ENCODE measurements around the gene DMRTC2.
A peak's percentile ranks its signal among the peaks of the same experiment; 100 is the strongest.
"Not testable (repeated sequence)": the region's sequence is repeated elsewhere in the genome, so short reads cannot be mapped to it uniquely, and the experiment has no call there.

DMRTC2 gene

DNA sequence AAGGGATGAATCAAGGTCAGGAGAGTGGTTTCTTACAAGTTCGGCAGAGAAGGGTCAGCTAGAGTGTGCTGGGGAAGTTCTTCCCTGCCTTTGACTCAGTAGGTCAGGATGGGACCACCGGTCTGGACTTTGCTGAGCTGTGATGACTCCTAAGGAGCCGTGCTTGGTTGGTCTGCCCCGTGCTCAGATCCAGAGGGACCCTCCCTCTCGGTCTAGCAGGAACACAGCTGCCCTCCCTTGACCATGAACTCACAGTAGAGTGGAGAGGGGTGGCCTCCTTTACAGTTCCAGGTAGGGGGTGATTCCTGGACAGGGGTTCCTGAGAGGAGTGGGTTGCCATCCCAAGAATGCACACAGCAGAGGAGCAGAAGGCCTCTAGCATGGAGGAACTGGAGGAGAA, 19.5 kb downstream of the DMRTC2 start:
- H3K27ac ChIP-seq (ENCODE audit: low read depth, low read length) = no peak overlapping the region
- H3K36me3 ChIP-seq (ENCODE audit: control insufficient read depth, insufficient read depth, low read length) = peaks cover 38% of the 10 kb centered on the region
- H3K9ac ChIP-seq (ENCODE audit: low read length) = no peak overlapping the region
- H3K27me3 ChIP-seq (ENCODE audit: control insufficient read depth, insufficient read depth, low read length) = no peaks in the 10 kb centered on the region
- peaks cover 10% of the 10 kb centered on the region for H3K4me1 ChIP-seq (ENCODE audit: control insufficient read depth, insufficient read depth, low read length)
- H3K4me3 ChIP-seq (ENCODE audit: low read length) = no peak overlapping the region

DNA sequence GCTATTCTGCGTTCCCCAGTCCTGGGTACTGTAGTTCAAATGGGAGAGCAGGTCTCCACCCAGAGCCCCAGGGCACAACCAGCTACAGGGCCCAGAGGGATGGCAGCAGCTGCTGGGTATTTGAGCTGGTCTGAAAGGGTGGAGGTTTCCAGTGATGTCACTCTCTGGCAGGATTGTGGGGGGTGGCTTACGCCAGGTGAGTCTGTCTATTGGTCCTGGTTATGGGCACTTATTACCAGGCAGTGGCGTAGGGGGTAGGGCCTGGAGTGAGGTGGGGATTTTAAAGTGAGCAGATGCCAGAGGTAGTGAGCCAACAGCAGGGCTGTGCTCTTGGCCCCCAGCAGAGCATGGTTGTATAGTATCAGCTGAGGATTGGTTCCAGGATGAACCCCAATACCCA, 21.4 kb downstream of the DMRTC2 start:
- Histone ChIP-seq H3K9ac (ENCODE audit: low read length) (no peak overlapping the region), H3K4me1 (ENCODE audit: control insufficient read depth, insufficient read depth, low read length) (peaks cover 2% of the 10 kb centered on the region), H3K4me3 (ENCODE audit: low read length) (no peak overlapping the region), H3K27ac (ENCODE audit: low read depth, low read length) (no peak overlapping the region), H3K36me3 (ENCODE audit: control insufficient read depth, insufficient read depth, low read length) (peaks cover 42% of the 10 kb centered on the region), H3K27me3 (ENCODE audit: control insufficient read depth, insufficient read depth, low read length) (no peaks in the 10 kb centered on the region)

DNA sequence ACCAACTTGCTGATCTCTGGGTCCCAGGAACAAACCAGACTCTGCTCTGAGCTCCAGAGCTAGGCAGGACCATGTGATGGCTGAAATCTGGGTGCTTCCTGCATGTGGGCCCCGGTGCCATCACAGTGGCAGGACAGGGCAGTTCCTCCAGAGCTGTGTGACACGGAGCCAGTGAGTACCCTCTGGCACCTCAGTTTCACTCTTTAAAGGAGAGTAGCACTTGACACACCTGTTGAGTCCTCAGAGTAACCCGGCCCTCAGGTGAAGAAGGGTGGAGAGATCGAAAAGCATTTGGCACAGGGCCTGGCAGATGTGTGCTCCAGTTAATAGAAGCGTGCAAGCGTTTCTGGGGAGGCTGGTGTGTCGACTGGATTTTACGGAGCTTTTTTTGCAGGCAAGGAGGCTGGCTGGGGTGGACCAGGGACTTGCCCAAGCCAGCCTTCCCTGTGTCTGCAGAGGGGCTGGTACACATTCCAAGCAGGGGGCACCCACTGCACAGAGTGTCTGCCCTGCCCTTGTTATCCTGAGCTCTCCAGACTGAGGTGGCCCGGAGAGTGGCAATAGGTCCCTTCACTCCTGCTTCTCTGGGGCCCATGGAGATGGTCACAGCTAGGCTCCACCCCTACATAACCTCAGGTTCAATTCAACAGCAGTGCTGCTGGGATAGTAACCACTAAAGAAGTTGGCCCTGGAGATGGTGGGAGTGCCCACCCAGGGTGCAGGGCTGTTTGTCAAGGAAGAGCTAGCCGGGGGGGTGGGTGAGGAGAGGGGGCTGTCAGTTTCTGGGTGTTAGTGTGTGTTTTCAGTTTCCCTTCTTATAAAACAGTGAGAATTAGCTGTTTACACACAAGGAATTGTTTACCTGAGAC, 23.5 kb downstream of the DMRTC2 start:
- H3K36me3 ChIP-seq (ENCODE audit: control insufficient read depth, insufficient read depth, low read length) = peaks cover 25% of the 10 kb centered on the region
- H3K4me3 ChIP-seq (ENCODE audit: low read length) = no peak overlapping the region
- H3K27ac ChIP-seq (ENCODE audit: low read depth, low read length) = no peak overlapping the region
- no peaks in the 10 kb centered on the region for H3K27me3 ChIP-seq (ENCODE audit: control insufficient read depth, insufficient read depth, low read length)
- H3K9ac ChIP-seq (ENCODE audit: low read length) = no peak overlapping the region
- H3K4me1 ChIP-seq (ENCODE audit: control insufficient read depth, insufficient read depth, low read length) = no peaks in the 10 kb centered on the region

DNA sequence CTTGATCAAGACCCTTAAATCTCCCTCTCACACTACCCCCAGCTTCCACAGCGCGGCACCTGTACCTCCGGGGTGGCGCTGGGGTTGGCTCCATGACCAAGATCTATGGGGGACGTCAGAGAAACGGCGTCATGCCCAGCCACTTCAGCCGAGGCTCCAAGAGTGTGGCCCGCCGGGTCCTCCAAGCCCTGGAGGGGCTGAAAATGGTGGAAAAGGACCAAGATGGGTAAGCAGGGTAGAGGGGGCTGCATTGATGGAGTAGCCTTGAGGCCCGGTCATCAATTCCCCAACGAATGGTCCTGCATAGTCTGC, 24.1 kb downstream of the DMRTC2 start:
- Histone ChIP-seq H3K9ac (ENCODE audit: low read length) (no peak overlapping the region), H3K27ac (ENCODE audit: low read depth, low read length) (no peak overlapping the region), H3K4me1 (ENCODE audit: control insufficient read depth, insufficient read depth, low read length) (no peaks in the 10 kb centered on the region), H3K4me3 (ENCODE audit: low read length) (no peak overlapping the region), H3K27me3 (ENCODE audit: control insufficient read depth, insufficient read depth, low read length) (no peaks in the 10 kb centered on the region), H3K36me3 (ENCODE audit: control insufficient read depth, insufficient read depth, low read length) (peaks cover 24% of the 10 kb centered on the region)

DNA sequence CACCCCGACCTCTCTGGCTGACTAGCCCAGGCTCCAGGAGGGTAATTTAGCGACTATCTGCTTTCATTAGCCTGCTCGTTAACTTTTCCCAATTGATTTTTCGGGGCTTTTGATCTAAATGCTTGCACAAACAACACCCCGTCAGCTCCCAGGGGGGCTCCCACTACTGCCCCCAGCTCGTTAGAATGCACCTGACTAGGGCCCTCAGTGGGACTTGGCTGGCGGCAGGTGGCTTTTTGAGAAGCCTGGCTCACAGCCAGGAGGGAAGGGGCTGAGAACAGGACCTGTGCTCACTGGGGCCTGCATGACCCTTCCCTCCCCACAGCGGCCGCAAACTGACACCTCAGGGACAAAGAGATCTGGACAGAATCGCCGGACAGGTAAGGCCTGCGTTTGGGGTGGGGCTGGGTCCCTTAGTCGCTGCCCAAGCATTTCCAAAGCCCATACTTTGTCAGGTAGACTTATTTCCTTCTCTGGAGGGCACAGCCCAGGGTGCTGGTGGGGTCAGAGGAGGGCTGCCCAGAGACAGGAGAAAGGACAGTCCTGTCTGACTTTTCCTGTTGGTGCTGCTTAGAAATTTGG, 24.6 kb downstream of the DMRTC2 start:
- no peaks in the 10 kb centered on the region for H3K4me1 ChIP-seq (ENCODE audit: control insufficient read depth, insufficient read depth, low read length)
- H3K27ac ChIP-seq (ENCODE audit: low read depth, low read length) = no peak overlapping the region
- peaks cover 18% of the 10 kb centered on the region for H3K36me3 ChIP-seq (ENCODE audit: control insufficient read depth, insufficient read depth, low read length)

DNA sequence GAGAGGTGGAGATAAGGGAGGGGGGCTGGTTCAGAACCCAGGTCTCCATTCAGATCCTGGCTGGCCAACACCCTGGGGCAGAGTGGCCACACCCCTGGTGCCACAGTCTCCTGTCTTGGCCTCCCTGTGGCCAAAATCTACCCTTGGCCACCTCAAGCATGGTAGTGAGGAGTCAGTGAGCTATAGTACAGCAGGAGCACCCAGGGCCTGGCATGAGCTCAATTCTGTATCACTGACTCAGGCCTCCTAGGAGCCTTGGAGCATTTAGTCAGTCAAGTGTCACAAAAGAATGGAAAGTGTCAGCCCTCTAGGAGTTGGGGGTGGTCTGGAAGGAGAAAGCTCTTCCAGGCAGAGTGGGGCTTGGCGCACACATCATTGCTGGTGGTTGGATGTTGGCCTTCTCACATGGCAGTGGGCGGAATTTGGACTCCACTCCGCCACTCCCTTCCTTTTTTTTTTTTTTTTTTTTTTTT, 25.6 kb downstream of the DMRTC2 start:
- H3K27me3 ChIP-seq (ENCODE audit: control insufficient read depth, insufficient read depth, low read length) = no peaks in the 10 kb centered on the region
- no peak overlapping the region for H3K27ac ChIP-seq (ENCODE audit: low read depth, low read length)
- no peak overlapping the region for H3K9ac ChIP-seq (ENCODE audit: low read length)
- H3K4me1 ChIP-seq (ENCODE audit: control insufficient read depth, insufficient read depth, low read length) = no peaks in the 10 kb centered on the region
- peaks cover 15% of the 10 kb centered on the region for H3K36me3 ChIP-seq (ENCODE audit: control insufficient read depth, insufficient read depth, low read length)
- no peak overlapping the region for H3K4me3 ChIP-seq (ENCODE audit: low read length)

More for the DNA sequence above, 24.6 kb downstream of the DMRTC2 start:
- Histone ChIP-seq H3K4me3 (ENCODE audit: low read length) (no peak overlapping the region), H3K9ac (ENCODE audit: low read length) (no peak overlapping the region), H3K27me3 (ENCODE audit: control insufficient read depth, insufficient read depth, low read length) (no peaks in the 10 kb centered on the region)

DNA sequence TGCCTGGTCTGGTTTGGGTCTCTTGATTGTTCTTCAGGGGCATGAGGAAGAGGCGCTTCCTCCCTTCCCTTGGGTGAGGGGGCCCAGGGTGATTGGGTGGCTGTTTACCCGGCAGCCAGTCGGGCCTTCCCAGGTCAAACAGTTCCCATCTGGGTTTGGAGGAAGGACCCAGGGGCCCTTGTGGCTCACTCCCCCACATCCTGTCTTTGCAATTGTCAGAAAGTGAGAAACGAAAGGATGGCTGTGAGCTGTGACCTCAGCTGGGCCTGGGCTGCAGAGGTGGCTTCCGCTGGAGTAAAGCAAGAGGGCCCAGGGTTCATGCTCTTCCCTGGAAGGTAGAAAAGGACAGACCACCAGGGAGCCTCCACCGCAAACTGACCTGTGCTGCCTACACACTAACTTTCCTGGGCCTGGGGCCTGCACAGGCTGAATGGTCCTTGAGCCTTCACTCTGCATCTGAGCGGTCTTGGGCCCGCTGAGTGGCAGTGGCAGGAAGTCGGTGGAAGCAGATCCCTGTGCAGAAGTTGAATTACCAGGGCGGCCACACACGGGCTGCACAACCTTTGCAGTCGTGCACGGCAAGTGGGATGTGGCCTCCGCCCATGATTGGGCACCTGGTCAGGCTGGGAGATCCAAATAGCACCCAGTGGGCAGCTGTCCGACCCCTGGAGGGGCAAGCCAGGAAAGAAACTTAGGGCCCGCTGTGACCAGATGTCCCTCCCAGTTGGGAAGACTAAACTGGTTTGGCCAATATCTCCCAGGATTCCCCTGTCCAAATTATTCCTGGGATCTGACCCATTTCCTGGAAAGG, 26.9 kb downstream of the DMRTC2 start:
- H3K27ac ChIP-seq (ENCODE audit: low read depth, low read length) = no peak overlapping the region
- peaks cover 10% of the 10 kb centered on the region for H3K36me3 ChIP-seq (ENCODE audit: control insufficient read depth, insufficient read depth, low read length)
- no peaks in the 10 kb centered on the region for H3K27me3 ChIP-seq (ENCODE audit: control insufficient read depth, insufficient read depth, low read length)
- H3K4me3 ChIP-seq (ENCODE audit: low read length) = no peak overlapping the region
- no peak overlapping the region for H3K9ac ChIP-seq (ENCODE audit: low read length)
- H3K4me1 ChIP-seq (ENCODE audit: control insufficient read depth, insufficient read depth, low read length) = no peaks in the 10 kb centered on the region

DNA sequence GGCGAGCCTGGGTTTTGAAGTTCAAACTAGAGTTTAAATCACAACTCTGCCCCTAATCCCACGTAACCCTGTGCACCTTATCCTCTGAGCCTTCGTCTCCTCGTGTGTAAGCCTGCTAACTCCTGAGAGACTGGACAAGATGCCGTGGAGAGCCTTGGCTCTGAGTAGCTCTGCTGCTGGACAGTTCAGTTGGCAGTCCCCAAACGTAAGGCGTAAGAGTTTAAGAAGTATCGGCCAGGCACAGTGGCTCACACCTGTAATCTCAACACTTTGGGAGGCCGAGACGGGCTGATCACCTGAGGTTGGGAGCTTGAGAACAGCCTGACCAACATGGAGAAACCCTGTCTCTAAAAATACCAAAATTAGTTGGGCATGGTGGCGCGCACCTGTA, 27.5 kb downstream of the DMRTC2 start:
- no peaks in the 10 kb centered on the region for H3K4me1 ChIP-seq (ENCODE audit: control insufficient read depth, insufficient read depth, low read length)
- no peak overlapping the region for H3K4me3 ChIP-seq (ENCODE audit: low read length)
- no peaks in the 10 kb centered on the region for H3K27me3 ChIP-seq (ENCODE audit: control insufficient read depth, insufficient read depth, low read length)
- H3K36me3 ChIP-seq (ENCODE audit: control insufficient read depth, insufficient read depth, low read length) = peaks cover 10% of the 10 kb centered on the region
- H3K27ac ChIP-seq (ENCODE audit: low read depth, low read length) = no peak overlapping the region
- H3K9ac ChIP-seq (ENCODE audit: low read length) = no peak overlapping the region

DNA sequence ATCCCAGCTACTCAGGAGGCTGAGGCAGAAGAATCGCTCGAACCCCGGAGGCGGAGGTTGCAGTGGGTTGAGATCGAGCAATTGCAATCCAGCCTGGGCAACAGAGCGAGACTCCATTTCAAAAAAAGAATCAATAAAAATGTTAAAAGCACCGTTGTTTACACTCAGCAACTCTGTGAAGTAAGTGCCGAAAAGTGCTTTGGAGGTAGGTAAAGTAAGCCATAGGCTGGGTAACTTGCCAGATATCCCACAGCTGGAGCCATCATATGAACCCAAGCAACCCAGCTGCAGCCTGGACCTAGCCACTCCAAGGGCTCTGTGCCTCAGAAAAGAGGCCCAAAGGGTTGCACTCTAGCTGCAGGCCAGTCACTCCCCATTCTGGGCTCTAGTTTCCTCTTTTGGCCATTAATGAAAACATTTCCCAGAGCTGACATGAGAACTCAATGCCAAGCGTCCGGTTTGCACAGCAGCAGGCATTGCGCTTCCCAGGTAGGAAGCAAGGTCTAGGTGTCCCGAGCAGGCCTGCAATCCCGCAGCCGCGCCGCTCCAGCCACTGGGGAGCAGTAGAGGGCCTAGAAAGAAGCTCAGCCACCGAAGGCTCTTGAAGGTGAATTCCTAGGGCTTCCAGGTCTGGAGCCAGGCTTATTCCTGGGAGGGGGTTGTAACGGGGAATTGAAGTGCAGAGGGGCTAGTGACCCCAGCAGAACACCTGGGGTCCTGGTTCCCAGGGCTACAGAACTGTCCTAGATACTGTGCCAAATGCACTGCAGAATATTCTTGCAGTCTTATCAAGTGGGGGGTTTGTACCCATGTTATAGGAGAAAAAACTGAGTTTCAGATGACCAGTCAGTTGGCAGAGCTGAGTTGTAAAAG, 28.2 kb downstream of the DMRTC2 start:
- no peak overlapping the region for H3K27ac ChIP-seq (ENCODE audit: low read depth, low read length)
- H3K4me3 ChIP-seq (ENCODE audit: low read length) = no peak overlapping the region
- no peaks in the 10 kb centered on the region for H3K4me1 ChIP-seq (ENCODE audit: control insufficient read depth, insufficient read depth, low read length)

DNA sequence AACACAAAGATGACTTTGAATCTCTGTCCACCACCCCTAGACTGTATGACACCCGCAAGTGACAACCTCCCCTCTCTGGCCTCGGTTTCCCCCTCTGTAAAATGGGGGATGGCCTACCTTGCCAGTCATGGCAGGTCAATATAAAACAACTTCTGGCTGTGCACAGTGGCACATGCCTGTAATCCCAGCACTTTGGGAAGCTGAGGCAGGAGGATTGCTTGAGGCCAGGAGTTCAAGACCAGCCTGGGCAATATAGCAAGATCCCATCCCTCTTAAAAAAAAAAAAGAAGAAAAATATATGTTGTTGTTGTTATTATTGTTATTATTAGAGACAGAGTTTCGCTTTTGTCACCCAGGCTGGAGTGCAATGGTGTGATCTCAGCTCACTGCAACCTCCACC, 31.1 kb downstream of the DMRTC2 start:
- H3K27ac ChIP-seq (ENCODE audit: low read depth, low read length); H3K36me3 ChIP-seq (ENCODE audit: control insufficient read depth, insufficient read depth, low read length): not testable (repeated sequence)

More for the DNA sequence above, 28.2 kb downstream of the DMRTC2 start:
- Histone ChIP-seq H3K36me3 (ENCODE audit: control insufficient read depth, insufficient read depth, low read length) (peaks cover 10% of the 10 kb centered on the region), H3K9ac (ENCODE audit: low read length) (no peak overlapping the region), H3K27me3 (ENCODE audit: control insufficient read depth, insufficient read depth, low read length) (no peaks in the 10 kb centered on the region)

DNA sequence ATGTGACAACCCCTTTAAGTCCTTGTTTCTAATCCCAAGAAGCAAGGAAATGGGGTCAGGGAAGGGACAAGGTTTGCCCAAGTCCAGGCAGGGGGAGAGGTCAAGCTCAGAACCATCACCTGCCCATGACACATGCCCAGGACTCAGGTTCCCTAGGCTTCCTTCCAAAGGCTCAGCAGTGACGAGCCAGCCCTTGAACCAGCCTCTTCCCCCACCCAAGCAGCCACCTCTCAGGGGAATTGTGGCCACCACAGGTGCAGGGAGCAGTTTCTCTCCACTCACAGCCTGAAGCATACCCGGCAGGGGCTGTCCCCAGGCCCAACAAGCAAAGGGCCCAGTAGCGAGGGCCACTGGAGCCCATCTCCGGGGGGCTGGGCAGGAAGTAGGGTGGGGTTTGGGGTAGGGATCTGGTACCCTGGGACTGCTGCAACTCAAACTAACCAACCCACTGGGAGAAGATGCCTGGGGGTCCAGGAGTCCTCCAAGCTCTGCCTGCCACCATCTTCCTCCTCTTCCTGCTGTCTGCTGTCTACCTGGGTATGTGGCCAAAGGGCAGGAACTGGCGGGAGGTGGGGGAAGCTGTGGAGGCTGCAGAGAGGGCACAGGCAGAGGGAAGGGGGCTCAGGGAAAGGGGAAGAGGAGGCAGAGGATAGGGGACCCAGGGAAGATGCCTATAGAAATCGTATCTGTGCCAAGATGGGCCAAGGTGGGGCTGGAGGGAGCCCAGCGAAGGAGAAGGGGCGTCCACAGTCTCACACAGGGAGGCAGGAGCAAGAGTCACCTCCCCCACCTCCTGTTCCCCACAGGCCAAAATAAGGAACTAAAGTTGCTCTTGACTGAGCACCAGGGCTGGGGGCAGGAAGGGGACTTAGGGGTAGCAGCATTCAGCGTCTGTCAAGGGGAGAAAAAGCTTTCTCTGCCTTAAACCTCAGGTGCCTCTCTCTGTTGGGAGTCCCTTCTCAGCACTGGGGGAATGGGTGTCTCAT, 32.3 kb downstream of the DMRTC2 start, which contains the start of gene CD79A:
Gene CD79A, plus strand, starts transcription at position 433 of the 986 bp plus-strand sequence. Its CDS starts 26 bp downstream, at position 459.
- no peak within 1 kb of the TSS for H3K27ac ChIP-seq (ENCODE audit: low read depth, low read length)
- H3K9ac ChIP-seq (ENCODE audit: low read length) = peak within 1 kb of the TSS; percentile 56

More for the DNA sequence above, 31.1 kb downstream of the DMRTC2 start:
- not testable (repeated sequence) for H3K4me3 ChIP-seq (ENCODE audit: low read length); H3K27me3 ChIP-seq (ENCODE audit: control insufficient read depth, insufficient read depth, low read length); H3K4me1 ChIP-seq (ENCODE audit: control insufficient read depth, insufficient read depth, low read length); H3K9ac ChIP-seq (ENCODE audit: low read length)

More for the DNA sequence above, 32.3 kb downstream of the DMRTC2 start, which contains the start of gene CD79A:
- no peaks in the 10 kb centered on the region for H3K36me3 ChIP-seq (ENCODE audit: control insufficient read depth, insufficient read depth, low read length)
- no peaks in the 10 kb centered on the region for H3K27me3 ChIP-seq (ENCODE audit: control insufficient read depth, insufficient read depth, low read length)
- H3K4me1 ChIP-seq (ENCODE audit: control insufficient read depth, insufficient read depth, low read length) = no peaks in the 10 kb centered on the region
- H3K4me3 ChIP-seq (ENCODE audit: low read length) = peak within 1 kb of the TSS; percentile 29
